PC-3 (cell line): ENCODE data around the gene TP53BP1. TPM values are rescaled to one million over a fixed set of nuclear protein-coding genes. Genes with fewer than 3 reads are reported as not detected.
"Not testable (repeated sequence)": the region's sequence is repeated elsewhere in the genome, so short reads cannot be mapped to it uniquely, and the experiment has no call there.

Experiments used
- ATAC-seq: fragments of 200-7000 bp; cut with Tn5 transposase; 2 replicates; pipeline ENCODE4 v1.9.1; 2020; ENCODE audit warnings: mild to moderate bottlenecking, moderate library complexity
- BruUV-seq: library from RNA; stranded (reverse); fragments of 400-500 nt; replicated peaks from 2 replicates; lab custom pipeline; 2021; lab: Mats Ljungman, UMichigan
- CTCF ChIA-PET: fragments of 300-600 bp; sonication (Branson Sonifier 250); formaldehyde crosslinking; loops from one replicate; lab custom pipeline; 2022; ENCODE audit warnings: antibody characterized with exemption; lab: Charles Lee
- POLR2A ChIA-PET: fragments of 300-600 bp; sonication (Branson Sonifier 250); formaldehyde crosslinking; loops from one replicate; lab custom pipeline; 2022; ENCODE audit warnings: antibody characterized with exemption; ENCODE audit not compliant: unreplicated experiment; lab: Charles Lee
- DNase-seq: peaks from one replicate; pipeline ENCODE4 v3.0.0-alpha.2; 2015
- H2AFZ ChIP-seq: fragments of 300-600 bp; sonication (generic); 2 replicates; pipeline ENCODE4 v1.6.0; 2016; ENCODE audit warnings: antibody characterized with exemption, low read length
- H3F3A ChIP-seq: fragments of 300-600 bp; sonication (generic); one replicate; pipeline ENCODE4 v1.6.0; 2017; ENCODE audit warnings: antibody characterized with exemption, low read length, control low read depth, mild to moderate bottlenecking; ENCODE audit not compliant: unreplicated experiment
- H3K27ac ChIP-seq: fragments of 300-600 bp; sonication (generic); 2 replicates; pipeline ENCODE4 v1.5.1; 2016; ENCODE audit warnings: mild to moderate bottlenecking, low read length
- H3K27me3 ChIP-seq: fragments of 300-600 bp; sonication (generic); 2 replicates; pipeline ENCODE4 v1.6.1; 2016; ENCODE audit warnings: low read length, mixed read lengths
- H3K36me3 ChIP-seq: fragments of 300-600 bp; sonication (generic); 2 replicates; pipeline ENCODE4 v1.6.1; 2016; ENCODE audit warnings: low read depth, mixed run types, low read length, mixed read lengths
- H3K4me1 ChIP-seq: fragments of 300-600 bp; sonication (generic); 2 replicates; pipeline ENCODE4 v1.5.1; 2016; ENCODE audit warnings: low read length; ENCODE audit not compliant: insufficient read depth
- H3K4me2 ChIP-seq: fragments of 300-600 bp; sonication (generic); 2 replicates; pipeline ENCODE4 v1.6.0; 2016; ENCODE audit warnings: low read length
- H3K4me3 ChIP-seq: fragments of 300-600 bp; sonication (generic); 2 replicates; pipeline ENCODE4 v1.5.1; 2016; ENCODE audit warnings: mild to moderate bottlenecking, low read length, mixed read lengths
- H3K79me2 ChIP-seq: fragments of 300-600 bp; sonication (generic); 2 replicates; pipeline ENCODE4 v1.6.1; 2017; ENCODE audit warnings: low read length, mixed read lengths
- H3K9ac ChIP-seq: fragments of 300-600 bp; sonication (generic); 2 replicates; pipeline ENCODE4 v1.6.0; 2016; ENCODE audit warnings: mild to moderate bottlenecking, low read length
- H3K9me2 ChIP-seq: fragments of 300-600 bp; sonication (generic); replicated peaks from 2 replicates; pipeline ENCODE4 v1.6.1; 2016; ENCODE audit warnings: mixed run types, low read length, mixed read lengths
- H3K9me3 ChIP-seq: fragments of 300-600 bp; sonication (generic); 2 replicates; pipeline ENCODE4 v1.6.1; 2016; ENCODE audit warnings: low read length, mixed read lengths
- H4K20me1 ChIP-seq: fragments of 300-600 bp; sonication (generic); 2 replicates; pipeline ENCODE4 v1.6.1; 2016; ENCODE audit warnings: low read length, mixed read lengths
- EZH2 ChIP-seq: fragments of 300-600 bp; sonication (generic); IDR thresholded peaks from one replicate; pipeline ENCODE4 v1.6.1; 2017; ENCODE audit warnings: antibody characterized with exemption, mild to moderate bottlenecking, low read length; ENCODE audit not compliant: unreplicated experiment
- EZH2phosphoT487 ChIP-seq: fragments of 300-600 bp; sonication (generic); IDR thresholded peaks from 2 replicates; pipeline ENCODE4 v1.6.1; 2018; ENCODE audit warnings: mild to moderate bottlenecking, antibody characterized with exemption, low read length, borderline replicate concordance
- intact Hi-C: fragments of 100-400 bp; cut with micrococcal nuclease; formaldehyde crosslinking; loops from 2 replicates; pipeline ENCODE4 v1.9.0; 2023
- total RNA-seq: library from RNA; depleted of rRNA; stranded (reverse); fragments of >200 nt; gene quantifications from 2 replicates; pipeline ENCODE4 v1.2.3, GENCODE V29; 2014
- TF ChIP-seq, protein P1 (sequence below): fragments of 300-600 bp; sonication (generic); conservative IDR thresholded peaks from 2 replicates; pipeline ENCODE4 v1.5.1; 2017; ENCODE audit warnings: antibody characterized with exemption, low read depth, mild to moderate bottlenecking, low read length

Gene TP53BP1
- total RNA-seq, 1 experiment from 2014 or later, result 55.7 TPM

DNA sequence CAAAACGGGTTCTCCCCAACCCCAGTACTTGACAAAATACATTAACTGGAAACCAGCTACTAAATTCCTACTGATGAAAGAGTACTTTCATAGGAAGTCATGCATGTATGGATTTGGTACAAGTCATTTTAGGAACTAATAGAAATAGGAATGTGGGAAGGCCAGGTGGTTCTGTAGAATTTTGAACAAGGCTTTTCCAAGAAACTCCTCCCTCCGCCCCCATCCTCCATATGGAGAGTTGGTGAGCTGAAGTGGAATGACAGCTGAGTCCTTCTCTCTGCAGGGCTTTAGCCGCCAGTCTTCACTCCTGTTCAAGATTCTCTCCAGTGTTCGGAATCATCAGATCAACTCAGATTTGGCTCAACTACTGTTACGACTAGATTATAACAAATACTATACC lies 88.8 kb downstream of the TP53BP1 start:
- Histone ChIP-seq H3K4me3 (no peak overlapping the region), H3K9ac (no peak overlapping the region), H3K79me2 (no peaks in the 10 kb centered on the region), H3K36me3 (peaks cover 61% of the 10 kb centered on the region), H3F3A (no peaks in the 10 kb centered on the region), H3K9me2 (no peaks in the 10 kb centered on the region), H3K27me3 (no peaks in the 10 kb centered on the region), H3K9me3 (no peaks in the 10 kb centered on the region), H4K20me1 (no peaks in the 10 kb centered on the region), H3K4me2 (no peak overlapping the region), H3K4me1 (no peaks in the 10 kb centered on the region), H3K27ac (no peak overlapping the region), H2AFZ (no peak overlapping the region)
- ChIA-PET CTCF (no interaction called here), POLR2A (no interaction called here)
- TF ChIP-seq EZH2phosphoT487, result no peak
- TF ChIP-seq, protein P1, sequence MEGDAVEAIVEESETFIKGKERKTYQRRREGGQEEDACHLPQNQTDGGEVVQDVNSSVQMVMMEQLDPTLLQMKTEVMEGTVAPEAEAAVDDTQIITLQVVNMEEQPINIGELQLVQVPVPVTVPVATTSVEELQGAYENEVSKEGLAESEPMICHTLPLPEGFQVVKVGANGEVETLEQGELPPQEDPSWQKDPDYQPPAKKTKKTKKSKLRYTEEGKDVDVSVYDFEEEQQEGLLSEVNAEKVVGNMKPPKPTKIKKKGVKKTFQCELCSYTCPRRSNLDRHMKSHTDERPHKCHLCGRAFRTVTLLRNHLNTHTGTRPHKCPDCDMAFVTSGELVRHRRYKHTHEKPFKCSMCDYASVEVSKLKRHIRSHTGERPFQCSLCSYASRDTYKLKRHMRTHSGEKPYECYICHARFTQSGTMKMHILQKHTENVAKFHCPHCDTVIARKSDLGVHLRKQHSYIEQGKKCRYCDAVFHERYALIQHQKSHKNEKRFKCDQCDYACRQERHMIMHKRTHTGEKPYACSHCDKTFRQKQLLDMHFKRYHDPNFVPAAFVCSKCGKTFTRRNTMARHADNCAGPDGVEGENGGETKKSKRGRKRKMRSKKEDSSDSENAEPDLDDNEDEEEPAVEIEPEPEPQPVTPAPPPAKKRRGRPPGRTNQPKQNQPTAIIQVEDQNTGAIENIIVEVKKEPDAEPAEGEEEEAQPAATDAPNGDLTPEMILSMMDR, result no peak
- TF ChIP-seq EZH2, result no peak
- BruUV-seq, result no TSS peak
- intact Hi-C loops, result no loop called here
- ATAC-seq (no peak), DNase-seq (no peak)

GRCh38 chr15:43403616-43404015 lies 89.3 kb downstream of the TP53BP1 start:
- no peak overlapping the region for H2AFZ ChIP-seq
- H3K4me1 ChIP-seq, result no peaks in the 10 kb centered on the region
- BruUV-seq, result no TSS peak
- H3K9ac ChIP-seq, result no peak overlapping the region
- ChIA-PET POLR2A (no interaction called here), CTCF (no interaction called here)
- no peak overlapping the region for H3K4me2 ChIP-seq
- H4K20me1 ChIP-seq, result no peaks in the 10 kb centered on the region
- no peak overlapping the region for H3K27ac ChIP-seq
- DNase-seq (no peak), ATAC-seq (no peak)
- no peaks in the 10 kb centered on the region for H3K27me3 ChIP-seq
- intact Hi-C loops, result no loop called here
- H3K79me2 ChIP-seq, result no peaks in the 10 kb centered on the region
- peaks cover 56% of the 10 kb centered on the region for H3K36me3 ChIP-seq
- TF ChIP-seq EZH2phosphoT487 (no peak), EZH2 (no peak)
- TF ChIP-seq, protein P1, result no peak
- no peaks in the 10 kb centered on the region for H3F3A ChIP-seq
- no peaks in the 10 kb centered on the region for H3K9me3 ChIP-seq
- no peaks in the 10 kb centered on the region for H3K9me2 ChIP-seq
- H3K4me3 ChIP-seq, result no peak overlapping the region

GRCh38 chr15:43402255-43402654 lies 90.7 kb downstream of the TP53BP1 start:
- no peak overlapping the region for H3K27ac ChIP-seq
- intact Hi-C loops, result no loop called here
- ATAC-seq, result no peak

DNA sequence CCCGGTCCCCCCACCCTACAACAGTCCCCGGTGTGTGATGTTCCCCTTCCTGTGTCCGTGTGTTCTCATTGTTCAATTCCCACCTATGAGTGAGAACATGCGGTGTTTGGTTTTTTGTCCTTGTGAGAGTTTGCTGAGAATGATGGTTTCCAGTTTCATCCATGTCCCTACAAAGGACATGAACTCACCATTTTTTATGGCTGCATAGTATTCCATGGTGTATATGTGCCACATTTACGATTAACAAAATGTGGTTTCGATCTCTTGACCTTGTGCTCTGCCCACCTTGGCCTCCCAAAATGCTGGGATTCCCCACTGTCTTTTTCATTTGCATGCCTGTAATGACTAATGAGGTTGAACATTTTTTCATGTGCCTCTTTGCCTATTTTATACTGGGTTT lies 99.4 kb downstream of the TP53BP1 start:
- H3K79me2 ChIP-seq, H3K4me3 ChIP-seq, ATAC-seq, POLR2A ChIA-PET, H3K9ac ChIP-seq, H4K20me1 ChIP-seq, H3F3A ChIP-seq, H3K9me3 ChIP-seq, H3K27ac ChIP-seq, H3K9me2 ChIP-seq, H3K4me2 ChIP-seq, CTCF ChIA-PET, H3K4me1 ChIP-seq, intact Hi-C loops, BruUV-seq, H2AFZ ChIP-seq, DNase-seq, H3K27me3 ChIP-seq: not testable (repeated sequence)
- H3K36me3 ChIP-seq, result peaks cover 36% of the 10 kb centered on the region

More at GRCh38 chr15:43402255-43402654, 90.7 kb downstream of the TP53BP1 start:
- Histone ChIP-seq H4K20me1 (no peaks in the 10 kb centered on the region), H3K79me2 (no peaks in the 10 kb centered on the region), H3K9ac (no peak overlapping the region), H3K4me3 (no peak overlapping the region), H3K4me2 (no peak overlapping the region), H3K36me3 (peaks cover 50% of the 10 kb centered on the region), H3F3A (no peaks in the 10 kb centered on the region), H3K9me3 (no peaks in the 10 kb centered on the region), H2AFZ (no peak overlapping the region), H3K9me2 (no peaks in the 10 kb centered on the region), H3K27me3 (no peaks in the 10 kb centered on the region), H3K4me1 (no peaks in the 10 kb centered on the region)
- DNase-seq, result no peak
- no peak for TF ChIP-seq EZH2phosphoT487
- TF ChIP-seq, protein P1, result no peak
- no peak for TF ChIP-seq EZH2
- BruUV-seq, result no TSS peak
- CTCF ChIA-PET, result no interaction called here
- POLR2A ChIA-PET, result interaction anchor here (0.6 kb wide), 1 partner anchor 376 kb away, joined by 4 read pairs; no protein-coding TSS in a partner anchor
